GM12801 (cell line): ENCODE results near the gene SSH2.

Source experiments
- CTCF ChIP-seq: IDR thresholded peaks from one replicate; pipeline ENCODE4 v1.5.1; 2011; ENCODE audit warnings: control low read depth; ENCODE audit not compliant: insufficient read length; ENCODE audit errors: extremely low read depth

Gene SSH2

GRCh38 chr17:29731589-29731929 is 198.5 kb downstream of the SSH2 start:
- TF ChIP-seq CTCF = no peak

GRCh38 chr17:29728490-29728889 is 201.5 kb downstream of the SSH2 start:
- TF ChIP-seq CTCF = no peak

- no peak for TF ChIP-seq CTCF
Measured at GRCh38 chr17:29726715-29727252, 203.2 kb downstream of the SSH2 start.

GRCh38 chr17:29723278-29724047 is 206.6 kb downstream of the SSH2 start:
- TF ChIP-seq CTCF = no peak

- TF ChIP-seq CTCF = no peak
Measured at GRCh38 chr17:29722411-29723198, 207.4 kb downstream of the SSH2 start.

GRCh38 chr17:29720551-29720950 is 209.5 kb downstream of the SSH2 start:
- no peak for TF ChIP-seq CTCF

GRCh38 chr17:29719469-29719868 is 210.6 kb downstream of the SSH2 start:
- TF ChIP-seq CTCF = no peak
